NCI-H1436 (cell line): ENCODE data around the gene BRPF1.
"Not testable (repeated sequence)": the region's sequence is repeated elsewhere in the genome, so short reads cannot be mapped to it uniquely, and the experiment has no call there.

Experiments
- DNase-seq: peaks from one replicate; lab custom pipeline; 2025; lab: John Stamatoyannopoulos, UW

BRPF1 gene

DNA sequence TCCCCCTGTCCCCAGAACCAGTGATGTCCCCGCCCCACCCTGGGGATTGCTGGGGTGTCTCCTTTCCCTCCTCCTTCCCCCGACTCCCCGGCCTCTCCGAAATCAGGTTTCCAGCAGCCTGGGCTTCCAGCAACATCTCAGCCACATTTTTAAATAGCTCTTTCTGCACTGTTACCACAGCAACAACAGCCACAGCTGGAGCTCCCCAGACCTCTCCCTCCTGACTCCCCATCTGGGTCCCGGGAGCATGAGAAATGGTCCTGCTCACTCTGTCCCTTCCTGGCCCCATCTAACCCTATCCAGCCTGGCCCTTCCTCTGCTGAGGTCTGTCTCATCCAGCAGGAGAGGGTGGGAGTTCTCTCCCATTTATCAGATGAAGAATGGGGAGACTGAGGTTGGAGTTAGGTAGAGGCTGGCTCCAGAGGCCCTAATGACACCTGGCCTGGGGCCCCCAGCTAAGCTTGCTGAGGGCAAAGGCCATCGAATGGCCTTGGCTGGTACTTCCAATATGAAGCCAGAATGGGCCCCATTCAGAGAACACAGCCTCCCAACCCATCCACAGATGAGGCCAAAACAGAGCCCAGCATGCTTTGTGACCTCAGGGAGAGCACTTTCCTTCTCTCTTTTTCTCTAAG is 36.7 kb downstream of the BRPF1 start:
- DNase-seq = no peak

DNA sequence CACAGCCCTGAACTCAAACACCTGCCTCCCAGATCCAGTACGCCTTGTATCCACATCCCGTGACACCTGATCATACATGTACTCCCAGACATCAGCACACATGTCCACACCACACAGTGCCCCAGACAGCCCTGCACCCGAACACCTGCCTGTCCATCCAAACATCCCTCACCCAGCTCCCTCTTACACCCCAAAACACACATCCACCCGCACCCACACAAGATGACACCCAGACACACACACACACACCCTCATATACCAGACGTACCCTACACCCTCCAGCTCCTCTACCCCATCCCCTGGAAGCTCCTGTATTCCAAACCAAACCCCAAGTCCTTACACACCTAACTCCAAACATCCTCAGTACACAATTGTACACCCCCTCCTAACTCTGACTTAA is 37.5 kb downstream of the BRPF1 start:
- no peak for DNase-seq

DNA sequence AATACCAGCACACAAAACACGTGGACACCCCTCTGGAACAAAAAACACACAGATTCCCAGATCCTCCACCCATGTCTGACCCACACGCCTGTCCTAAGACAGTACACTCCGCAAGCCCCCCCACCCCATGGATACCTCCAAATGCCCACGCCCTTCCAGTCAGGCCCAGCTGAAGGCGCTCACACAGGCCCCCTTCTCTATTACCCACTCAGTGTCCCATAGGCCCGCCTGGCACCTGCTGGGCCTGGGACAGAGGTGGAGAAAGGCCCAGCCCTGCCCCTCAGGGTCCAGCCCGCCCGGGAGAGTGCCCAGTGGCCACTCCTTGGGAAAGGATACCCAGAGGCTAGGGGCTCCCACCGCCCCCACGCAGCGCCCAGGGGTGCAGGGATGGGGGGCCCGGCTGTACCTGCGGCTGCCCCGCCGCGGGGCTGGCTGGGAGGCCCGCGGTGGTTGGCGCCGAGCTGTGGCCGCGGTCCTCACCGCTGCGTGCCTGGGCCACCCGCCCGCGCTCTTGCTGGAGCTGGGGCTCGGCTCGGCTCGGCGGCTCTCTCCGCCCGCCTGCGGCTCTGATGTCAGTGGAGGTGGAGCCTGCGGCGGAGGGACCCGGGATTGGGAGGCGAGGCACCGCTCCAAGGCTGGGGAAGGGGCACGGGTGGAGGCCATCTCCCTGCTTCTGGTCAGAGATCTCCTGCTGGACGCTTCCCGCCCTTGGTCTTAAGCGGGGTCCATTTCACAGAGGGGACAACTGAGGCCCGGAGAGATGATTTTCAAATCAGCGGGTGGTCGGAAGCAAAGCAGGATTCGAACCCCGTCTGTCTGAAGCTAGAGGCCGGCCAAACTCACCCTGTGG is 38.1 kb downstream of the BRPF1 start, which contains the start of gene CAMK1:
Gene CAMK1 (minus strand): TSS at position 522 of the 850 bp plus-strand sequence. CDS start 2,198 bp downstream, outside the sequence.
- no peak for DNase-seq

DNA sequence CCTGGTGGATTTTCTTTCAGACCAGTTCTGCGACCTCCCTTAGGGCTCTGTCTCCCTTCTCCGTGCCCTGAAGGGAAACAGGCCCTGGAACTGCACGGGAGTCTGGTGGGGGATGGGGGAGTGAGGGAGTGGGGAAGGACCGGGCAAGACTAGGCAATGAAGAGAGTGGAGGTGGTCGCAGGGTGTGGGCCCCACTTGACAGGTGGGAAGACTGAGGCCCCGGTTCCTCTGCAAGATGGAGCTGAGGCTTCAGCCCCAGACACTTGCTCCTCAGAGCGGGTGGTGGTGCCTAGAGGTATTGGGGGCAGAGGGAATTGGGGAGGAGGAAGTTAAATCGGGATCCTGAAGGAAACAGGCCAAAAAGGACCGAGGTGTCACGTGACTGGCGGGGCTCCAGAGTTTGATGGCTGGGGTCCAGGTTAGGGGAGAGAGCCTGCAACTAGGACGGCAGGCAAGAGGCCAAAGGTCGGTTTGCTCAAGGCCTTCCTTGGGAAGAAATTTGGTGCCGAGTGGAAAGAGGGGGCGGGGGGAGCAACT is 38.8 kb downstream of the BRPF1 start:
- no peak for DNase-seq

DNA sequence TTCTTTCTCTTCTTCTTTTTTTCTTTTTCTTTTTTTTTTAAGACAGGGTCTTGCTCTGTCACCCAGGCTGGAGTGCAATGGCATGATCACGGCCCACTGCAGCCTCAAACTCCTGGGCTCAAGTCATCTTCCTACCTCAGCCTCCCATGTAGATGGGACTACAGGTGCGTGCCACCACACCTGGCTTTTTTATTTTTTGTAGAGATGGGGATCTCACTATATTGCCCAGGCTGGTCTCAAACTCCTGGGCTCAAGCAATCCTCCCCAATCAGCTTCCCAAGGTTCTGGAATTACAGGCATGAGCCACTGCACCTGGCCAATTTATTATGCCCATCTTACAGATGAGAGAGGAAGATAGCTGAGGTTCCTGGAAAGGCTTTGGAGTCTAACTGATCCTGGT is 39.5 kb downstream of the BRPF1 start:
- DNase-seq = not testable (repeated sequence)

DNA sequence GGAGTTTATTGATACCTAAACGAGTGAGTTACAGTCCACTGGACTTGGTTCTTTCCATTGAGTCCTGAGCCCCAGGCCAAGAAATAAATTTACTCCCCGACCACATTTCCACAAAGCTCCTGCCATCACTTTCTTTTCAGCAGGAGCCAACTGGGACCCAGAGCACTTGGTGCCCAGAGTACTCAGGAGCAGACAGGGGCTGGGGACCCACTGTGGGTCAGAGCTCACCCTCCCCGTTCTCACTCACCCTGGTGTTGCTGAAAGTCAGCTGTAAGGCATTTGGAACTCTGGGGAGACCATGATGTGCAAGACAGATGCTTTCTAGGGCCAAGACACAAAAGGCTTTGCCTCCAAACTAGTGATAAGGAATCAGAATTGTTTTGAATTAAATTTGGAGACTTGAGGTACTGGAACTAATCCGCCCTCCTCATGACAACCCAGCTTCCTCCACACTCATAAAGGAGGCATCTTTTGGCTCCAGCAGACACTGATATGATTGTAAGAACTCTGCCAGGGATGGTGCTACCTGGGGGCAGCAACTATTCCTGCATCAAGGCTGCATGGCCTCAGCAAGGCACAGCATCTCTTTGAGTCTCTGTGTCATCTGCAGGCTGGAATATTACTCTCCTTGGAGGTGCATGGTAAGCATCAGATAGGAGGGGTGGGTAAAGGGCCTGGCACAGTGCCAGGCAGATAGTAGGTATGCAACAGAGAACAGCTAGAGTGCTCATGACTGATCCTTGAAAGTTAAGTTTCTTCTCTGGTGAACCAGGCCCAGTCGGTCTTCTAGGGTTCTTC is 45.6 kb downstream of the BRPF1 start:
- no peak for DNase-seq

DNA sequence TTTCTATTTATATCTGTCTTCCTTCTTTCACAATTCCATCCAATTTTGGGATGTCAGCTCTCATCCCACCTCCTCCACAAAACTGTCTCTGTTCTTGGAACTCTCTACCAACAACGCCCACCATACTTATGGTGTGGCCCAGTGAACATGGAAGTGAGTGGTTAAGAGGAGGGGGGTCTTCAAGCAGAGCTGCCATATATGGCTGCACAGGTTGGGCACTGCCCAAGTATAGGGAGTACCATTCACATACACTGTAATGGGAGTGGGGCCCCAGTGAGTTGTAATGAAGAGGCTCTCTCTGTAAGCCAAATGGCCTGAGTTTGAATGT is 46.1 kb downstream of the BRPF1 start:
- no peak for DNase-seq

DNA sequence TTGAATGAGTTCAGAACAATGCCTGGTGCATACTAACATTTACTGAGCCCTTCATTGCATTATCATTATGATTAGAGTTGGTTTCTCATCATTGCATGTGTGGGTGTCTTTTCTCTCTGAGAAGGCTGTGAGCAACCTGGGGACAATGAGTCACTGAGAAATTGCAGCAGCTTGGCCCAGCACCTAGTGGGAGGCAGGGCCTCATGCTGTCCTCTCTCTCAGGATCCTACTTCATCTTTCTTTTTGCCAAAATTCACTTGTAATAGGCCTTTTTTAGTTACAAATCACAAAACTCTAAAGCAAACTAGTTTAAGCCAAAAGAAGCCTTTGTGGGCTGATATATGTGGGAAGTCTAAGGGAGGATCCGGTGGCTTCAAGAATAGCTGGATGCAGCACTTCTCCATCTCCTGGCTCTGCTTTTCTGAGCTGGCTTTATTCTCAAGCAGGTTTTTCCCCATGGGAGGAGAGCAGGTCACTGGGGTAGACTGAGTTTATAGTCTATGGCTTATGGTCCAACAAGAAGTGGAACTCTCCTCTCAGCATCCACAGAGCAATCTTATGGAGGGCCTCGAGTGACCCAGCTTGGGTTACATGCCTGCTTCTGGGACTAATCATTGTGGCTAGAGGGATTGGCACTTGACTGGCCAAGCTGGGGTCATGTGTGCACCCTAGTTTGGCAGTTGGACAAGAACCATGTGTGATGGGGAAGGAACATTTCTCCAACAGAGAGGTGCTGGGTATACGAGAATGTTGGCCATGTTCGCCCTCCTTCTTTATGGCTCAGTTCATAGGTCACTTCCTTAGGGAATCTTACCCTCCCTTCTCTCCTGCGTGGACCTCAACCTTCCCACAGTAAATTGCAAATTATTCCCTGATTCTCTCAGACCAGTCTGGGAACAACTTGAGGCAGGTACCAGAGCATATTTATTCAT is 46.9 kb downstream of the BRPF1 start:
- DNase-seq = no peak

DNA sequence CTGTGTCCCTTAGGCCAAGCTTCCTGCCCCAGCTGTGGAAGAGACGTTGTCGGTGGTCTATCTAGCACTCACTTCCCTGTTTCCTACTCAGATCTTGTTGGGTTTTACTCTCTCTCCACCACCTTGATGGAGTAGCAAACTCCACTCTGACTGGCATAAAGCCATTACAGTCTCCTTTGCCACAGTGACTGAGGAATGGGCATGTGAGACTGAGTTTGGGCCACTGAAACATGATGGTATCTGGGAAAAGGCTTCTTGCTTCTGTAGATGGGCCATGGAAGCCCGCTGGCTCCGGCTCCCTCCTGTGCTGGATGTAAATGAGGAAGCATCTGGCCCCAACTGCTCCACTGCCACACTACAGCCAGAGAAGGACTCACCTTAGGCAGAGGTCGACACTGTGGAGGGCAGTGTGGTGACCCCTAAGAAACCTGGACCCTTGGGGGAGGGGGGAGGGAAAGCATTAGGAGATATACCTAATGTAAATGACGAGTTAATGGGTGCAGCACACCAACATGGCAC is 47.6 kb downstream of the BRPF1 start:
- no peak for DNase-seq

DNA sequence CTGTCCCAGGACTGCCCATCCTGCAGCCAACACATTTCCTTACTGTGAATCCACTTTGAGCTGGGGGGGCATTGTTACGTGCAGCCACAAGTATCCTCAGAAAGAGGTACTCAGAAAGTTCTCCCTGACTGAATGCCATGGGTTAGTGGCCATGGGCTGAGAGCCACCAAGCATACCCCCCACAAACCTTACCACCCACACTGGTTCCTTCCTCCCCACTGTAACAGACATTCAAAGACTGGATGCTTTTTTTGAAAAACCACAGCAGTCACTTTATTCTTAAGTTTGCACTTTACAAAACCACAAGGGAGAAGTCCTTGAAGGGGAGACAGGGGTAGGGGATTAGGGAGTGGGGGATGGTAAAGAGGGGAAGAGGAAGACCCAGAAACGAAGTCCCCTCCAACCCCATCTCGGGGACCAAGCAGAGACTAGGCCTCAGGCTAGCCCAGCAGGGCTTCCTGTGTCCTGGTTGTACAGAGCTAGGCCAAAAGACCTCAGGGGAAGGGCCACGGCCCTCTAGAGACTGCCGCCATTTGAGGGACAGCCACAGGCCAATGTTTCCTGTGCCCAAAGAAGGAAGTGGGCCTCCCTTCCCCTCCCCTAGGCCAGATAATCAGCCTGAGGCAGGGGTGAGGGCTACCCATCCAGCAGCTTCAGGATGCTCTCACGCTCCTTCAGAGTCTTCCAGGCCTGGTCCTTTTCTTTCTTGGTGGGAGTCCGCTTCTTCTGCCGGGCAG is 48.4 kb downstream of the BRPF1 start:
- DNase-seq = no peak

DNA sequence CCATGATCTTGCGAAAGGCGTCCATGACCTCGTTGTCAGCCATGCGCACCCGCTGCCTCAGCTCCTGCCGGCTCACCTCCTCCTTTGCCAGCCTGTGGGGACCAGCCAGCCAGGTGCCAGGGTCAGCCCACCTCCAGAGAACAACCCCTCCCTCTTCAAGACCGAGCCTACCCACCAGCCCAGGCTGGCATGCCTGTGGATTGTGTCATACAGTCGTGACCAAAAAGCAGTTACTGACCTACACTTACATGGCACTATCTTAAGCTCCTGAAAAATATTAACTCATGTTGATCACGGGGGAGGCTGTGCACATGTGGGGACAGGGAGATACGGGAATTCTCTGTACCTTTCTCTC is 48.9 kb downstream of the BRPF1 start:
- no peak for DNase-seq

DNA sequence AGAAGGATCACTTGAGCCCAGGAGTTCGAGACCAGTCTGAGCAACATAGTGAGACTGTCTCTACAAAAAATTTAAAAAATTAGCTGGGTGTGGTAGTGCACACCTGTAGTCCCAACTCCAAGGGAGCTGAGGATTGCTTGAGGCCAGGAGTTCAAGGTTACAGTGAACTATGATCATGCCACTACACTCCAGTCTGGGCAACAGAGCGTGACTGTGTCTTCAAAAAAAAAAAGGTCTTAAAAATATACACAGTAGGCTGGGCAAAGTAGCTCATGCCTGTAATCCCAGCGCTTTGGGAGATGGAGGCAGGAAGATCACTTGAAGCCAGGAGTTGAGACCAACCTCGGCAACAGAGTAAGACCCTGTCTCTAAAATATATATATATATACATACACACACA is 49.4 kb downstream of the BRPF1 start:
- no peak for DNase-seq

DNA sequence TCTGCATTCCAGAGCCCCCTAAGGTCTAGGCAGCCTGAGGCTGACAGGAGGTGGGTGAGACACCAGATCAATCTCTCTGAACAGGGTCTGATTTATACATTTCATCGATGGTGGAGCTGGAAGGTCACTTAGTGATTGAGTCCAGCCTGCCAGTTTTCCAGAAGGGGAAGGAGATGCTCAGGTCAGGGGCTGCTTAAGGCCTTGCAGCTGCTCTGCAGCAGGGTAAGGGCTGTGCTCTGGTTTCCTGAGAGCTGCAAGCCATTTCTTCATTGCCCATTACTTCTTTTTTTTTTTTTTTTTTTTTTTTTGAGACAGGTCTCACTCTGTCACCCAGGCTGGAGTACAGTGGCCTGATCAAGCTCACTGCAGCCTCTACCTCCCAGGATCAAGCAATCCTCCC is 50.0 kb downstream of the BRPF1 start:
- DNase-seq = no peak

DNA sequence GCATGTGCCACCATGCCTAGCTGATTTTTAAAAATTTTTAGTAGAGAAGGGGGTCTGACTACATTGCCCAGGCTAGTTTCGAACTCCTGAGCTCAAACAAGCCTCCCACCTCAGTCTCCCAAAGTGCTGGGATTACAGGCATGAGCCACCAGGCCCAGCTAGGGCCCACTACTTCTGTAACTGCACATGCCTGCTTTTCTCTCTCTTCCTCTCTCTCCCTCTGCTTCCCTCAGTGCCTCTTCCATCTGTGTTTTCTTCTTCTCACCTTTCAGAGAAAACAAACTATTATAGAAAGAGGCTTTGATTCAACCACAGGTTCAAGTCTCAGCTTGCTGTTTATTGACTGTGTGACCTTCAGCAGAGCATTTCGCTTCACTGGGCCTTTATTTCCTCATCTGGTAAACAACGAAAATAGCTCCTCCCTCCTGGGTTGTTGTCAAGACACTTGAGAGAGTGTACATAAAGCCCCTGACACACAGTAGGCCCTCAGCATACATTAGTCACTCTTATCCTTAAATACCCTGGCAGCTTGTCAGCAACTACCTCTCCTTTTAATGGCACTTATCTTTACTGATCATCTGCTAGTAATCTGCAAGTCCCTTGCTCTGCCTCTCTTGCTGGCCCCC is 50.6 kb downstream of the BRPF1 start:
- no peak for DNase-seq

DNA sequence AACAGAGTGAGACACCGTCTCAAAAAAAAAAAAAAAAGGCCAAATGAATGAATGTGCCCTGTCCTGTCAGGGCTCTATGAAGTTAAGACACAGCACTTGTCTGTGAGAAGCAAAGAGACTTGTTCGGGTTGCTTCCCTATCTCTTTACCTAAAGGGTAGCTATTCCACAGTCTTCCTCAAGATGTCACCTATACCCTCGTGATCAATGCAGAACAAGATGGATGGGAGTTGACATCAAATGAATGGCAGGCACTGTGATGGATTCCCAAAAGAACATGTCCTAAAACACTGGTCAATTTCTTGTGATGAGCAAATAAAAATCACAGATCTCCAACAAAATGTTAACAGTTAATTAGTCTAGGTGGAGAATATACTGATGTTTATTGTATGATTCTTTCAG is 51.2 kb downstream of the BRPF1 start:
- DNase-seq = no peak

DNA sequence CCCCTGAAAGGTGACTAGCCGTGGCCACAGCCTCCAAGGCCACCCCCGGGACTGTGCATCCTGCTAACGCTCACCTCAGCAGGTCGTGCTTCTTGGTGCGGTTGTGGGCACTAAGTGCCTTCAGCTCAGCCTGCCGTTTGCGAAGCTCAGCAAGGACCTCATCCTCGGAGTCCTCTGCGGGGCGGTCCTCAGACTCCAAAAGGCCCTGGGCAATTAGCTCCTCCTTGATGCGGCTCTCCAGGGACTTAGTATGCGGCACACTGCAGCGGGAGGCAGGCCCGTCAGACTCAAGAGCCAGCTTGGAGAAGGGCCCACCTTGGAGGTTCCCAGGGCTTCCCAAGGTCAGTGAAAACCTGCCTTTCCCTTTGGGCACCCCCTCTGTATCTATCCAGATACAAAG is 52.4 kb downstream of the BRPF1 start:
- DNase-seq = no peak

DNA sequence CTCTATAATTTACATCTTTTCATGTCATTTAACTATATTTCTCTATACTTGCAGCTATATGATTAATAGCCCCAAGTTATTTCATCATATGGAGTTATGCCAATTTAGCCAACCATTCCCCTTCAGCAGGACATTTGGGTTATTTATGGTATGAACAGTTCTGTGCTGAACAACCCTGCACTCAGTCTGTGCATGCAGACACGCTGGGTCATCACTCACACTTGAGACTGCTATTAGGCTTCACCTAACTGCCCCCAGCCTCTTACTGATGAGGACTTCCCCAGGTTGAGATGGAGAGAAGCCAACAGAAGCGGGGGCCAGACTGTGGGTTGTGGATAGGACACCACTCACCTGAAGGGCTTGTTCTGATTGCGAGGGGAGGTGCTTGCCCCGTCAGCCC is 53.4 kb downstream of the BRPF1 start:
- no peak for DNase-seq

DNA sequence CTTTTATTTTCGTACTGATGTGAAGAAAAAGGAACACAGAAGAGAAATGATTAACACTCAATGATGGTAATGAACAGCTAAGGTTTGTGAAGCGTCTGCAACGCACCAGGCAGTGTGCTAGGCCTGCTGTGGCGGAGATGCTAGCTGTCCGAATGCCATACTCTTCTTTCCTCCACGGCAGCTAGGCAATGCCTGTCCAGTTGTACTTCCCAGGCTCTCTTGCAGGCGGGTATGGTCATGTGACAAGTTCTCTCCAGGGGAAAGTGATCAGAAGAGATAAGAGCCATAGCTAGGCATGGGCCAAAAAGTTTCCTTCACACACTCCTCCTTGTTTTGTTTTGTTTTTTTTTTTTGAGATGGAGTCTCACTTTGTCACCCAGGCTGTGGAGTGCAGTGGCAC is 54.1 kb downstream of the BRPF1 start:
- no peak for DNase-seq

DNA sequence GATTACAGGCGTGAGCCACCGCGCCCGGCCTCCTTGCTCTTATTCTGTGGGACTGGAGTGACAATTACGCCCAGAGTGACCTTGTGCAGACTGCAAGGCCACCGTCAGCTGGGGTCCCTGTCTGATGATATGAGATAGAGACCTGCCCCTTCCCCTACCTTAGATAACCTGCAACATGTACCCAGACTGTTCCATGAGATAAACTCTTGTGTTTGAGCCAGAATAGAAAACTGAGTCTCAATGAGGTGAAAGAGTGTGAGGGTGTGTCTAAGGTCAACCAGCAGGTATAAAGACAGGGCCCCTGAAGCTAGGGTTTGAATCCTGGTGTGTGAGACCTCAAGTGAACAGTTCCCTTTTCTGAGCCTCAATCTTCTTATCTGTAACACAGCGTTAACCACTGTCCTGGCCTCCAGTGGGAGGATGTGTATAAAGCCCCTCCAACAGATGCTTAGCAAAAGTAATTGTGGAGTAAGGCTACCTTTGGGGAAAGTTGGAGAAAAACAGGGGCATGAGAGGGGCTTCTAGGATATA is 54.7 kb downstream of the BRPF1 start:
- no peak for DNase-seq
